ENCODE data around the gene SLC26A1.

SLC26A1 gene

GRCh38 chr4:960140-960635, 33.0 kb downstream of the SLC26A1 start:
- Histone ChIP-seq H3K27me3 (ENCODE audit: insufficient read depth, insufficient read length) (no peaks in the 10 kb centered on the region), H3K9me3 (ENCODE audit: insufficient read depth, low read length) (no peaks in the 10 kb centered on the region), H3K9ac (ENCODE audit: insufficient read length, low read depth) (no peak overlapping the region), H3K36me3 (ENCODE audit: insufficient read depth, insufficient read length, low read length) (peaks cover 67% of the 10 kb centered on the region), H3K4me1 (ENCODE audit: insufficient read depth, insufficient read length) (peaks cover 9% of the 10 kb centered on the region), H3K4me3 (ENCODE audit: insufficient read length, low read depth) (no peak overlapping the region)
- no peak for DNase-seq (ENCODE audit: low read depth, low spot score)
- no peak for TF ChIP-seq ZNF274 (IDR thresholded peaks at IDR 0.05; ENCODE audit: low read depth, low read length)
- TF ChIP-seq YY1 (IDR thresholded peaks at IDR 0.05; ENCODE audit: insufficient read depth, insufficient read length) = no peak
- TF ChIP-seq SUZ12 (IDR thresholded peaks at IDR 0.05; ENCODE audit: extremely low read depth, insufficient read depth, insufficient read length) = no peak

GRCh38 chr4:959338-960139, 33.7 kb downstream of the SLC26A1 start:
- Histone ChIP-seq H3K9ac (ENCODE audit: insufficient read length, low read depth) (no peak overlapping the region), H3K4me1 (ENCODE audit: insufficient read depth, insufficient read length) (peaks cover 9% of the 10 kb centered on the region), H3K27me3 (ENCODE audit: insufficient read depth, insufficient read length) (no peaks in the 10 kb centered on the region), H3K36me3 (ENCODE audit: insufficient read depth, insufficient read length, low read length) (peaks cover 62% of the 10 kb centered on the region), H3K9me3 (ENCODE audit: insufficient read depth, low read length) (no peaks in the 10 kb centered on the region), H3K4me3 (ENCODE audit: insufficient read length, low read depth) (no peak overlapping the region)
- no peak for DNase-seq (ENCODE audit: low read depth, low spot score)
- no peak for TF ChIP-seq ZNF274 (IDR thresholded peaks at IDR 0.05; ENCODE audit: low read depth, low read length)
- TF ChIP-seq YY1 (IDR thresholded peaks at IDR 0.05; ENCODE audit: insufficient read depth, insufficient read length) = no peak
- TF ChIP-seq SUZ12 (IDR thresholded peaks at IDR 0.05; ENCODE audit: extremely low read depth, insufficient read depth, insufficient read length) = no peak

DNA sequence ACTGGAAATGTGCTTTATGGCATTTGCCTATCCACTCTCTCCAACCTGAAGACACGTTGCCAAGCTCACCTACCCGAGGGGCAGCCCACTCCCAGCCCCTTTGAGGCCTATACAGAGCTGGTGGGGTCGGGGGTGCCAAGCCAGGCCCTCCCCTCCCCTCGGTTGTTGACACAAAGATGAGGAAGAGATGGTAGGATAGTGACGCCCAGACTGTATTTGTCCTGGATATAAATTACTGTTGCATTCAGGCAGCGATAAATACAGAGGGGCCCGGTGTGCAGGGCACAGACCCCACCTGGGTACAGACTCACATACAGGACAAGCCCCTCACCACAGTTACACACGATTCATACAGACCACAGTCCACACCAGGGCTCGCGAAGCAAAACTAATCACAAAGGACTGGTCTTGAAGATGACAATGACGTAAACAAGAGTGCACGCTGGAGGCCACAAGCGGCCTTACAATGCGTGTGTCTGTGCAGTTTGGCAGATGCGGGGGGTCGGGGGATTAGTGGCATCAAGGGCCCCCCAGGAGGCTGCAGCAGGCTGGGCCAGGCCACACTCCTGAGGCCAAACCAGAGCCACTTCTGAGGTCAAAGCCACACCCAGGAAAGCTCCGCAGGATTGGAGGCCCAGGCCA, 34.4 kb downstream of the SLC26A1 start:
- no peak for TF ChIP-seq YY1 (IDR thresholded peaks at IDR 0.05; ENCODE audit: insufficient read depth, insufficient read length)
- TF ChIP-seq SUZ12 (IDR thresholded peaks at IDR 0.05; ENCODE audit: extremely low read depth, insufficient read depth, insufficient read length) = no peak
- TF ChIP-seq ZNF274 (IDR thresholded peaks at IDR 0.05; ENCODE audit: low read depth, low read length) = no peak
- Histone ChIP-seq H3K27me3 (ENCODE audit: insufficient read depth, insufficient read length) (no peaks in the 10 kb centered on the region), H3K36me3 (ENCODE audit: insufficient read depth, insufficient read length, low read length) (peaks cover 55% of the 10 kb centered on the region), H3K9me3 (ENCODE audit: insufficient read depth, low read length) (no peaks in the 10 kb centered on the region), H3K4me3 (ENCODE audit: insufficient read length, low read depth) (no peak overlapping the region), H3K9ac (ENCODE audit: insufficient read length, low read depth) (no peak overlapping the region), H3K4me1 (ENCODE audit: insufficient read depth, insufficient read length) (peaks cover 9% of the 10 kb centered on the region)
- DNase-seq (ENCODE audit: low read depth, low spot score) = no peak

- H3K4me1 ChIP-seq (ENCODE audit: insufficient read depth, insufficient read length) = peaks cover 9% of the 10 kb centered on the region
- DNase-seq (ENCODE audit: low read depth, low spot score) = no peak
- no peaks in the 10 kb centered on the region for H3K9me3 ChIP-seq (ENCODE audit: insufficient read depth, low read length)
- H3K9ac ChIP-seq (ENCODE audit: insufficient read length, low read depth) = no peak overlapping the region
- no peak for TF ChIP-seq YY1 (IDR thresholded peaks at IDR 0.05; ENCODE audit: insufficient read depth, insufficient read length)
- no peak for TF ChIP-seq ZNF274 (IDR thresholded peaks at IDR 0.05; ENCODE audit: low read depth, low read length)
- no peak for TF ChIP-seq SUZ12 (IDR thresholded peaks at IDR 0.05; ENCODE audit: extremely low read depth, insufficient read depth, insufficient read length)
- H3K36me3 ChIP-seq (ENCODE audit: insufficient read depth, insufficient read length, low read length) = peaks cover 52% of the 10 kb centered on the region
- H3K4me3 ChIP-seq (ENCODE audit: insufficient read length, low read depth) = no peak overlapping the region
- H3K27me3 ChIP-seq (ENCODE audit: insufficient read depth, insufficient read length) = no peaks in the 10 kb centered on the region
These were observed 34.9 kb downstream of the SLC26A1 start for GRCh38 chr4:958314-958665.

- Histone ChIP-seq H3K36me3 (ENCODE audit: insufficient read depth, insufficient read length, low read length) (peaks cover 53% of the 10 kb centered on the region), H3K4me1 (ENCODE audit: insufficient read depth, insufficient read length) (peaks cover 9% of the 10 kb centered on the region), H3K27me3 (ENCODE audit: insufficient read depth, insufficient read length) (no peaks in the 10 kb centered on the region), H3K4me3 (ENCODE audit: insufficient read length, low read depth) (no peak overlapping the region), H3K9ac (ENCODE audit: insufficient read length, low read depth) (no peak overlapping the region), H3K9me3 (ENCODE audit: insufficient read depth, low read length) (no peaks in the 10 kb centered on the region)
- TF ChIP-seq ZNF274 (IDR thresholded peaks at IDR 0.05; ENCODE audit: low read depth, low read length) (no peak), YY1 (IDR thresholded peaks at IDR 0.05; ENCODE audit: insufficient read depth, insufficient read length) (no peak), SUZ12 (IDR thresholded peaks at IDR 0.05; ENCODE audit: extremely low read depth, insufficient read depth, insufficient read length) (no peak)
- DNase-seq (ENCODE audit: low read depth, low spot score) = no peak
These were observed 35.5 kb downstream of the SLC26A1 start for GRCh38 chr4:957581-958313.

DNA sequence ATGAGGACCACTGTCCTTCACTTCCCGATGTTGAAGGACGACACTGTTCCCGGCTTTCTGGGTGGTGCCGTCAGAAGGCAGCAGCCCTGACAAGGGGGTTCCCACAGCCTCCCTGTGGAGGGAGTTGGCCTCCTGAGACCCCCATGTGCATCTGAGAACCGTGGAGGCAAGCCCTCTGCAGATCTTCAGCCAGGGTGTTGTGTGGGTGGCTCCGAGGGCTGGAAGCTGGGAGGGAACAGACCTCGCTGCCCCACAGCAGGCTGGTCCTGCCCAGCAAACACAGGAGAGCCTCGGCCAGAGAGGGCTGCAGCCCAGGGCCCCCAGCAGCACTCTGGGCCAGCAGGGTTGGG, 36.0 kb downstream of the SLC26A1 start:
- DNase-seq (ENCODE audit: low read depth, low spot score) = no peak
- H3K4me1 ChIP-seq (ENCODE audit: insufficient read depth, insufficient read length) = peaks cover 9% of the 10 kb centered on the region
- no peaks in the 10 kb centered on the region for H3K9me3 ChIP-seq (ENCODE audit: insufficient read depth, low read length)
- no peaks in the 10 kb centered on the region for H3K27me3 ChIP-seq (ENCODE audit: insufficient read depth, insufficient read length)
- TF ChIP-seq YY1 (IDR thresholded peaks at IDR 0.05; ENCODE audit: insufficient read depth, insufficient read length) (no peak), ZNF274 (IDR thresholded peaks at IDR 0.05; ENCODE audit: low read depth, low read length) (no peak), SUZ12 (IDR thresholded peaks at IDR 0.05; ENCODE audit: extremely low read depth, insufficient read depth, insufficient read length) (no peak)
- no peak overlapping the region for H3K9ac ChIP-seq (ENCODE audit: insufficient read length, low read depth)
- peaks cover 47% of the 10 kb centered on the region for H3K36me3 ChIP-seq (ENCODE audit: insufficient read depth, insufficient read length, low read length)
- H3K4me3 ChIP-seq (ENCODE audit: insufficient read length, low read depth) = no peak overlapping the region

Data from NT2/D1 (cell line).